GM19395 (cell line): ENCODE results near the gene EME2.
"Not testable (repeated sequence)": the region's sequence is repeated elsewhere in the genome, so short reads cannot be mapped to it uniquely, and the experiment has no call there.

ENCODE experiments used
- ATAC-seq: cut with Tn5 transposase; IDR thresholded peaks from one replicate; pipeline ENCODE4 v1.9.1; 2021; ENCODE audit warnings: mild to moderate bottlenecking, moderate library complexity; ENCODE audit not compliant: unreplicated experiment

The EME2 gene

GRCh38 chr16:1772362-1772907 is at the start of gene EME2:
EME2 (plus strand) TSS chr16:1772810; CDS start chr16:1773228, 418 bp downstream.
- no peak for ATAC-seq

GRCh38 chr16:1723450-1724147 is 49.0 kb upstream of the EME2 start:
- no peak for ATAC-seq

GRCh38 chr16:1724491-1724890 is 48.1 kb upstream of the EME2 start:
- no peak for ATAC-seq

- no peak for ATAC-seq
These were observed 45.7 kb upstream of the EME2 start for GRCh38 chr16:1726661-1727502.

- no peak for ATAC-seq
These were observed 44.7 kb upstream of the EME2 start for GRCh38 chr16:1727651-1728624.

GRCh38 chr16:1729026-1729425 is 43.6 kb upstream of the EME2 start:
- no peak for ATAC-seq

GRCh38 chr16:1729445-1729844 is 43.2 kb upstream of the EME2 start:
- ATAC-seq = no peak

GRCh38 chr16:1731073-1731472 is 41.5 kb upstream of the EME2 start:
- no peak for ATAC-seq

GRCh38 chr16:1731603-1732002 is 41.0 kb upstream of the EME2 start:
- no peak for ATAC-seq

GRCh38 chr16:1732071-1732470 is 40.5 kb upstream of the EME2 start:
- no peak for ATAC-seq

GRCh38 chr16:1732551-1732987 is 40.0 kb upstream of the EME2 start:
- ATAC-seq = not testable (repeated sequence)

- no peak for ATAC-seq
These were observed 38.5 kb upstream of the EME2 start for GRCh38 chr16:1734123-1734522.

- ATAC-seq = no peak
These were observed 37.8 kb upstream of the EME2 start for GRCh38 chr16:1734816-1735215.

GRCh38 chr16:1740234-1740633 is 32.4 kb upstream of the EME2 start:
- no peak for ATAC-seq

GRCh38 chr16:1740781-1741490 is 31.7 kb upstream of the EME2 start:
- no peak for ATAC-seq

GRCh38 chr16:1741553-1742165 is 31.0 kb upstream of the EME2 start:
- ATAC-seq = no peak

GRCh38 chr16:1743376-1744337 is 29.0 kb upstream of the EME2 start:
- ATAC-seq = no peak

GRCh38 chr16:1744338-1744840 is 28.2 kb upstream of the EME2 start:
- ATAC-seq = no peak
